Gastrocnemius medialis (tissue), 4 donors: ENCODE data around the gene PLA2R1. TPM values are rescaled to one million over a fixed set of nuclear protein-coding genes. Genes with fewer than 3 reads are reported as not detected.

Experiments used
- ATAC-seq, 2 donors: fragments of 150-250 bp; one replicate each; pipeline ENCODE4 v1.9.1; 2016
- DNase-seq, 2 donors: peaks; one replicate each; pipeline ENCODE4 v3.0.0-alpha.2; 2019
- H3K27ac ChIP-seq, 4 donors: fragments of 200-600 bp; sonication (generic); 1 replicate in 1 of 4; 2 replicates in 3 of 4; pipeline ENCODE4 v1.5.1; 2016 to 2018; ENCODE audit warnings: mild to moderate bottlenecking in 2 of 4, moderate library complexity in 1 of 4
- H3K27me3 ChIP-seq, 3 donors: fragments of 200-600 bp; sonication (generic) in 2 of 3; 1 replicate in 1 of 3; 2 replicates in 2 of 3; pipeline versions ENCODE4 v1.5.1 to v1.6.0; 2016 to 2019; ENCODE audit warnings: mild to moderate bottlenecking in 1 of 3, moderate library complexity in 1 of 3
- H3K36me3 ChIP-seq, 2 donors: fragments of 200-600 bp; sonication (generic) in 1 of 2; one replicate each; pipeline ENCODE4 v1.5.1; 2017 to 2018
- H3K4me1 ChIP-seq, 2 donors: fragments of 200-600 bp; sonication (generic) in 1 of 2; one replicate each; pipeline ENCODE4 v1.5.1; 2016 to 2017; ENCODE audit warnings: mild to moderate bottlenecking in 2 of 2
- H3K4me3 ChIP-seq, 4 donors: fragments of 200-600 bp; sonication (generic) in 3 of 4; 1 replicate in 1 of 4; 2 replicates in 3 of 4; pipeline ENCODE4 v1.5.1; 2016 to 2019; ENCODE audit warnings: mild to moderate bottlenecking in 2 of 4
- H3K9me3 ChIP-seq, 3 donors: fragments of 200-600 bp; sonication (generic) in 2 of 3; 1 replicate in 1 of 3; 2 replicates in 2 of 3; pipeline ENCODE4 v1.5.1; 2016 to 2019
- POLR2A ChIP-seq, 2 donors: fragments of 450-650 bp; IDR thresholded peaks; one replicate each; pipeline ENCODE4 v1.6.1; 2017; ENCODE audit warnings: antibody characterized with exemption in 2 of 2, mild to moderate bottlenecking in 2 of 2, moderate library complexity in 2 of 2
- in situ Hi-C, 4 donors: fragments of 200-750 bp; cut with MboI; loops; one replicate each; pipeline versions ENCODE4 v1.15.0 to v1.8.0; 2017; ENCODE audit warnings: low sequenced_read_pairs in 4 of 4
- intact Hi-C: fragments of 100-400 bp; cut with DNase I; formaldehyde crosslinking; loops from one replicate; pipeline ENCODE4 v1.15.1; 2023; ENCODE audit warnings: low total_unique reads
- total RNA-seq, 4 donors: library from RNA; depleted of rRNA; stranded (reverse); fragments of >200 nt; gene quantifications; one replicate each; pipeline versions ENCODE4 v1.1.0 to v1.2.3, GENCODE V29; 2016
- TF ChIP-seq, protein P1 (sequence below), 5 experiments: fragments of 450-650 bp in 3 of 5; fragments of 200-600 bp in 2 of 5; sonication (generic) in 2 of 5; IDR thresholded peaks in 4 of 5; conservative IDR thresholded peaks in 1 of 5; 1 replicate in 4 of 5; 2 replicates in 1 of 5; pipeline ENCODE4 v1.5.1; 2016 to 2019; ENCODE audit warnings: antibody characterized with exemption in 5 of 5, mild to moderate bottlenecking in 3 of 5, moderate library complexity in 3 of 5

Gene PLA2R1
- total RNA-seq, 4 donors from 2014 or later, result 0.34 to 1.0 (median 0.45) TPM

DNA sequence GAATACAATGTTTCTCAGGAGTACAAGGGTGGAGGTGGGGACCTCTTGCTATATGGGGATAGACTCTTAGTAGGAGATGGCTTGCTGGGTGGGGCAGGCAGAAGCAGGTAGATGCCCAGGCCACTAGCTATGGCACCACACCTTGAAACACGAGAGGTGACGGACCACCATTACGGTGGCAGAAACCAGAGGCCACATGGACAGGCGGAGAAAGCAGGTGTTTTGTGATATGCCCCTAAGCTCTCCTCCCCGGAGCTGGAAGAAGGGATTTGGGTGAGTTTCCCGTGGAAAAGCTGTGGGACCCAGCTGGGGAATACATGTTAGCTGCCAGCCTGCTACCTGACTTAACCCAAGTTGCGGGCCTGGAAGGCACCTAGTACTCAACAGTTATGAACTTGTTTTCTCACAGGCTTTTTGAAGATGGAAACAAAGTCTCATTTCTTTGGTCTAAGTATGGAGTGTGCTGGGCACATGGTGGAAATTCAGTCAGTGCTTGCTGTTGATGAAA is 16.7 kb downstream of the PLA2R1 start:
- H3K36me3 ChIP-seq, result no peaks in the 10 kb centered on the region
- in situ Hi-C loops (no loop called here), intact Hi-C loops (no loop called here)
- no peak for ATAC-seq
- no peak overlapping the region for H3K4me3 ChIP-seq
- H3K27me3 ChIP-seq, result no peaks in the 10 kb centered on the region
- no peak overlapping the region for H3K27ac ChIP-seq
- TF ChIP-seq, protein P1, sequence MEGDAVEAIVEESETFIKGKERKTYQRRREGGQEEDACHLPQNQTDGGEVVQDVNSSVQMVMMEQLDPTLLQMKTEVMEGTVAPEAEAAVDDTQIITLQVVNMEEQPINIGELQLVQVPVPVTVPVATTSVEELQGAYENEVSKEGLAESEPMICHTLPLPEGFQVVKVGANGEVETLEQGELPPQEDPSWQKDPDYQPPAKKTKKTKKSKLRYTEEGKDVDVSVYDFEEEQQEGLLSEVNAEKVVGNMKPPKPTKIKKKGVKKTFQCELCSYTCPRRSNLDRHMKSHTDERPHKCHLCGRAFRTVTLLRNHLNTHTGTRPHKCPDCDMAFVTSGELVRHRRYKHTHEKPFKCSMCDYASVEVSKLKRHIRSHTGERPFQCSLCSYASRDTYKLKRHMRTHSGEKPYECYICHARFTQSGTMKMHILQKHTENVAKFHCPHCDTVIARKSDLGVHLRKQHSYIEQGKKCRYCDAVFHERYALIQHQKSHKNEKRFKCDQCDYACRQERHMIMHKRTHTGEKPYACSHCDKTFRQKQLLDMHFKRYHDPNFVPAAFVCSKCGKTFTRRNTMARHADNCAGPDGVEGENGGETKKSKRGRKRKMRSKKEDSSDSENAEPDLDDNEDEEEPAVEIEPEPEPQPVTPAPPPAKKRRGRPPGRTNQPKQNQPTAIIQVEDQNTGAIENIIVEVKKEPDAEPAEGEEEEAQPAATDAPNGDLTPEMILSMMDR (IDR thresholded peaks at IDR 0.05 in 4 of 5, conservative IDR thresholded peaks at IDR 0.05 in 1 of 5), result no peak
- no peak for TF ChIP-seq POLR2A (IDR thresholded peaks at IDR 0.05)
- no peaks in the 10 kb centered on the region for H3K9me3 ChIP-seq
- H3K4me1 ChIP-seq, result no peaks in the 10 kb centered on the region
- no peak for DNase-seq

DNA sequence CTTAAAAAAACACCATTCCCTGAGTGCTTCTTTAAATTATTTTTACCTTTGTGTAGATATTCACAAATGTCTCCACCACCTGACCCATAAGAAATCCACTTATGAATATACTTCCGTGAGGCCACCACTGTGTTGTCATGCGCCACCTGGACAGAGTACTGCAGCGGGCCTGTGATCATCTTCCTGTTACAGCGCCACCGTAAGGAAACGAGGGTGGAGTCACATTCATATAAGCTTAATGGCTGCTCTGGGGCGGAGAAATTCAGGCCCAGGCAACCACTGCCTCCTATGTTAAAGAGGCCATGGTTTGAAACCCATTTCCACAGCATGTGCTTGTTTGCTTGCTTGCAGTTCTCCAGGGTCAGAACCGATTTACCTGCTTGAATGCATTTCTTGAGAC is 17.7 kb downstream of the PLA2R1 start:
- H3K4me1 ChIP-seq, result peaks cover 0 to under 1% of the 10 kb centered on the region in 2 donors
- TF ChIP-seq, protein P1 (IDR thresholded peaks at IDR 0.05 in 4 of 5, conservative IDR thresholded peaks at IDR 0.05 in 1 of 5), result no peak
- no peak for TF ChIP-seq POLR2A (IDR thresholded peaks at IDR 0.05)
- ATAC-seq, result no peak
- no peak overlapping the region for H3K4me3 ChIP-seq
- intact Hi-C loops, result no loop called here
- no peak for DNase-seq
- no peaks in the 10 kb centered on the region for H3K27me3 ChIP-seq
- in situ Hi-C loops, result no loop called here
- H3K27ac ChIP-seq, result no peak overlapping the region
- no peaks in the 10 kb centered on the region for H3K9me3 ChIP-seq
- no peaks in the 10 kb centered on the region for H3K36me3 ChIP-seq

DNA sequence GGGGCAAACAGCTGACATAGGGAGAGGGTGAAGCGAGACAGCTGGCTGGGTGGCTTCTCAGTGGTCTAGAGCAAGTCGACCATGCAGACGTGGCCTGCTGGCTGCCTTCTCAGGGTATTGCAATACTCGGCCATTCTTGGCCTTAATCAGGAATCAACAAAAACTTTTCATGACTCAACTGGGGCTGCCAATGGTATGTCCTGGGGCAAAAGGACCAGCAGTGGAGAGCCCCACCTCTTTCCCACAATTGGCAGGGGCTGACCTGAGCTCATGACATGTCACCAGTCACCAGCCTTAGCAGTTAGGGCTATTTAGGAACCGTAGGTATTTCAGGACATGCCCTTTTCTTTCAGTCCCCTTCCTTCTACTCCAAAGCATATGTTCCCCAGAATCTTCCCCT is 19.1 kb downstream of the PLA2R1 start:
- Histone ChIP-seq H3K4me1 (peaks cover 0 to 4% of the 10 kb centered on the region in 2 donors), H3K27ac (no peak overlapping the region), H3K9me3 (no peaks in the 10 kb centered on the region), H3K4me3 (no peak overlapping the region), H3K27me3 (no peaks in the 10 kb centered on the region), H3K36me3 (no peaks in the 10 kb centered on the region)
- ATAC-seq, result no peak
- no peak for DNase-seq
- intact Hi-C loops, result no loop called here
- no peak for TF ChIP-seq POLR2A (IDR thresholded peaks at IDR 0.05)
- TF ChIP-seq, protein P1 (IDR thresholded peaks at IDR 0.05 in 4 of 5, conservative IDR thresholded peaks at IDR 0.05 in 1 of 5), result no peak
- in situ Hi-C loops, result no loop called here

DNA sequence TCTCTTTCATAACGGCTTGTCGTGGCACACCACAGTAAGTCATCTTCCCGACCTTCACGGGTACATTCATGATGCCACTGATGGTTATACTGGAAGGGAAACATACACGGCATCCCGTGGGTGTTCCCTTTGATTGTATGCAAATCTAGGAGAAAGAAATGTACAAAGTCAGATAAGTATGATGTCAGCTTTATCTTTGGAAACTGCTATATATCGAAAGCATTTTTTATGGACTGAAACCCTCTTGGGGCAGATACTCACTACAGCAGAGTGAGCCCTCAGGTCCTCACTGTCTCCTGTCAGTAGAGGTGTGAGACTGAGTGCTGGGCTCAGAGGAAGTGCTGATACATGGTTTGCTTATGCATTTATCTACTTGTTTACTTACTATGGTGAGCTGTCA is 20.4 kb downstream of the PLA2R1 start:
- intact Hi-C loops, result no loop called here
- in situ Hi-C loops, result no loop called here

More for the DNA sequence above, 20.4 kb downstream of the PLA2R1 start:
- no peaks in the 10 kb centered on the region for H3K9me3 ChIP-seq
- H3K27ac ChIP-seq, result no peak overlapping the region
- peaks cover 0 to 4% of the 10 kb centered on the region in 2 donors for H3K4me1 ChIP-seq
- H3K36me3 ChIP-seq, result no peaks in the 10 kb centered on the region
- DNase-seq, result no peak
- TF ChIP-seq, protein P1 (IDR thresholded peaks at IDR 0.05 in 4 of 5, conservative IDR thresholded peaks at IDR 0.05 in 1 of 5), result no peak
- TF ChIP-seq POLR2A (IDR thresholded peaks at IDR 0.05), result no peak
- no peak for ATAC-seq
- H3K4me3 ChIP-seq, result no peak overlapping the region
- H3K27me3 ChIP-seq, result no peaks in the 10 kb centered on the region
